ENCODE measurements around the gene PACRG. TPM values are rescaled to one million over a fixed set of nuclear protein-coding genes. Genes with fewer than 3 reads are reported as not detected.

PACRG gene
- total and polyA plus RNA-seq, 2 experiments from 2014 or later = 0.17 to 0.68 TPM

GRCh38 chr6:163311830-163312229, 584.1 kb downstream of the PACRG start (continued):
- TF ChIP-seq EZH2phosphoT487 (IDR thresholded peaks at IDR 0.05; ENCODE audit: unreplicated experiment) (no peak), CREB1 (CRISPR knock-in tag; IDR thresholded peaks at IDR 0.05; ENCODE audit: low read depth) (no peak), ETS1 (IDR thresholded peaks at IDR 0.05) (no peak), NANOG (IDR thresholded peaks at IDR 0.05; ENCODE audit: borderline replicate concordance) (no peak)

GRCh38 chr6:163313566-163313965, 585.8 kb downstream of the PACRG start:
- Mint-ChIP-seq H3K27ac (no peak overlapping the region), H3K9me3 (no peaks in the 10 kb centered on the region), H3K4me1 (no peaks in the 10 kb centered on the region; the same call in 2 of the 3 replicates), H3K4me3 (no peak overlapping the region), H3K36me3 (ENCODE audit: low read depth) (no peaks in the 10 kb centered on the region), H3K27me3 (ENCODE audit: insufficient read depth, low read depth, poor library complexity) (peaks cover 5% of the 10 kb centered on the region)
- H3K4me3 ChIP-seq = no peak overlapping the region
- DNase-seq (ENCODE audit: low spot score) (no peak), ATAC-seq (no peak)
- no peaks in the 10 kb centered on the region for H3K79me2 ChIP-seq (replicated peaks; ENCODE audit: insufficient read depth)
- no peak overlapping the region for H2AFZ ChIP-seq
- no peaks in the 10 kb centered on the region for H3K36me3 ChIP-seq (ENCODE audit: insufficient read depth)
- no peaks in the 10 kb centered on the region for H3K4me1 ChIP-seq (ENCODE audit: insufficient read depth)
- H3K4me2 ChIP-seq = no peak overlapping the region
- H3K27me3 ChIP-seq (ENCODE audit: insufficient read depth) = no peaks in the 10 kb centered on the region
- H3F3A ChIP-seq (replicated peaks; ENCODE audit: low read depth) = no peaks in the 10 kb centered on the region
- no peaks in the 10 kb centered on the region for H4K20me1 ChIP-seq (replicated peaks; ENCODE audit: insufficient read depth)
- H3K27ac ChIP-seq (ENCODE audit: low read depth) = no peak overlapping the region
- H3K9me2 ChIP-seq (ENCODE audit: insufficient read depth) = no peaks in the 10 kb centered on the region
- TF ChIP-seq POLR2AphosphoS5 (IDR thresholded peaks at IDR 0.05; ENCODE audit: low read depth) (no peak), NANOG (IDR thresholded peaks at IDR 0.05; ENCODE audit: borderline replicate concordance) (no peak), ZNF114 (CRISPR knock-in tag; IDR thresholded peaks at IDR 0.05) (no peak), CTCF (conservative IDR thresholded peaks at IDR 0.05; ENCODE audit: low read depth in 2 of 2) (no peak), ETS1 (IDR thresholded peaks at IDR 0.05) (no peak), REST (IDR thresholded peaks at IDR 0.05; ENCODE audit: unreplicated experiment) (no peak), CREB1 (CRISPR knock-in tag; IDR thresholded peaks at IDR 0.05; ENCODE audit: low read depth) (no peak), EZH2phosphoT487 (IDR thresholded peaks at IDR 0.05; ENCODE audit: unreplicated experiment) (no peak), ZNF462 (CRISPR knock-in tag; IDR thresholded peaks at IDR 0.05) (no peak), EZH2 (IDR thresholded peaks at IDR 0.05; ENCODE audit: low read depth, unreplicated experiment) (no peak), JUNB (IDR thresholded peaks at IDR 0.05; ENCODE audit: unreplicated experiment) (no peak)
